ENCODE measurements around the gene ABR.
A peak's percentile ranks its signal among the peaks of the same experiment; 100 is the strongest.
"Not testable (repeated sequence)": the region's sequence is repeated elsewhere in the genome, so short reads cannot be mapped to it uniquely, and the experiment has no call there.

The ABR gene

DNA sequence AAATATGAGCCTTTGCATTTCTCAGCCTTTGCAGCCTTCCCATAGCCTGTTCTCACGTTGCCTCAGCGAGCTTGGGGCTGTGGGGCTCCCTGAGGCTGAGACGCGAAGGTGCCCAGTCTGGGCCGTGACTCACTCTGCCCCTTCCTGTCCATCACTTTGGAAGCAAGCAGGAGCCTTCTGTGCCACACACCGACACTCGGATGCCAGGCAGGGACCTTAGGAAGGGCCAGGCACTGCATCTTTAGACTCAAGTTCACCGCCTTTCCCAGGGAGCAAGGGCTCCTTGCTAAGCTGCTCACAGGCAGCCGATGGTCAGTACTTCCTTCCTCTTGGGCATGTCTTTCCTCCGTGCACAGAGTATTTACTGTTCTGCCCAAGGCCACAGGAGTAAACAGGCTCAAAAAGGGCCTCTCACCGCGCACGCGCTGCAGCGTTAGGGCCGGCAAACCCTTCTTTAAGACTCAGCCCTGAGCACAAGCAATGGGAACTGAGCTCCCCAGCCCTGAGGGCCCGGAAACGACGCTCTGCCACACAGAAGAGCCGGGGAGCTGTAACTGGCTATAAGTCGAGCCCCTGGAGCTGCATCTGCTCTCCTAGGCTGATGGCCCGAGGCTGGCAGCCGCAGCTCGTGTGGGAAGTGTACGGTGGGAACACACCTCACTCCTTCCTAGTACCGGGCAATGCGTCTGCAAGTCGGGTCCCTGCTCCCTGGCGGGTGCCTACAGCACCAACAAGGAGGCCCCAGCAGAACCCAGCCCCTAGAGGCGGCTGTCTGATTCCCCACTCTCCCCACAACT lies 175.6 kb downstream of the ABR start:
- DNase-seq, result no peak

DNA sequence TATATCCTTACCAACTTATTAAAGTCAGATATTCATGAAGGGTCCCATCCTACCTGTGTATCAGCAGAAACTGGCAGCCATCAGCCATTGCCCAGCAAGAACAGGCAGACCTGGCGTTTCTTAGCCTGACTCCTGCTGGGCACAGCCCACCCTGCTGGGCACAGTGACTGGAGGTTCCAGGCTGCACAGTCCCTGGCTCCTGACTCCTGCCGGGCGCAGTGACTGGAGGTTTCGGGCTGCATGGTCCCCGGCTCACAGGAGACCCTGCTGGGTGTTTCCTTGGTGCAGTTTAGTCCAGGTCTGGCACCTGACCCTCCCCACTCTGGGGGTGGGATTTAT lies 176.2 kb downstream of the ABR start:
- no peak for DNase-seq

DNA sequence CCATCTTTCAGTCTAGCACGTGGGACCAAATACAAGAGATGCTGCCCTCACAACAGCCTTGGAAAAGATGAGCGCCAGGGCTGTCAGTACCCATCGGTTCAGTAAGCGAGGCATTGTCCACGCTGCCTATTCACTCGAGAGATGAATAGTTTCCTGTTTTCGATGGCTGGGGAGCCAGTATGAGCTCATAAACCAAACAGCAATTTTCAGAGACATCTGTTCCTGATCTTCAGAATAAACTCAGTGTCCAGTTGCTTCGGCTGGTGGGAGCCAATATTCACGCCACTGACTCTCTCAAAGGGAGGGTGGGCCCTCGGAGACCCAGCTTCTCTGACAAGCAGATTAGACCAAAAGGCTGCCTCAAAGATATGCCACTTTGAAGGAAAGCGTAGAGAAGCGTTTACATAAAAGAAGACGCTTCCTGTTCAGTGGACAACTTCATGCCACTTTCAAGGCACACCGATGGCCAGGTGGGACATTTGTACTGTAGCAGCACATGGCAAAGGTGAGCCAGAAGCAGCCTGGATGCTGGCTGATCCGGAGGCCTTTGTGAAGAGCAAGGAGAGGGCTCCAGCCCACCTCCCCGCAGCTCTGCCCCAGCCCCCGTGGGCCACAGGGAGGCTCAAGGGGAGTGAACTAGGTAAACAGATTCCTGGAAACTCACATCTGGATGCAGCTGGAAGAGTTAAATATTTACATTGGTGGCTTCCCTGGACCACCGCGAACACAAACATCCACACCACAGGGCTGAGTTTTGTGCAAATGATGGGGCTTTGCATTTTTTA lies 176.8 kb downstream of the ABR start:
- DNase-seq, result no peak

- DNase-seq, result no peak
These were observed 177.4 kb downstream of the ABR start for GRCh38 chr17:1002412-1002753.

DNA sequence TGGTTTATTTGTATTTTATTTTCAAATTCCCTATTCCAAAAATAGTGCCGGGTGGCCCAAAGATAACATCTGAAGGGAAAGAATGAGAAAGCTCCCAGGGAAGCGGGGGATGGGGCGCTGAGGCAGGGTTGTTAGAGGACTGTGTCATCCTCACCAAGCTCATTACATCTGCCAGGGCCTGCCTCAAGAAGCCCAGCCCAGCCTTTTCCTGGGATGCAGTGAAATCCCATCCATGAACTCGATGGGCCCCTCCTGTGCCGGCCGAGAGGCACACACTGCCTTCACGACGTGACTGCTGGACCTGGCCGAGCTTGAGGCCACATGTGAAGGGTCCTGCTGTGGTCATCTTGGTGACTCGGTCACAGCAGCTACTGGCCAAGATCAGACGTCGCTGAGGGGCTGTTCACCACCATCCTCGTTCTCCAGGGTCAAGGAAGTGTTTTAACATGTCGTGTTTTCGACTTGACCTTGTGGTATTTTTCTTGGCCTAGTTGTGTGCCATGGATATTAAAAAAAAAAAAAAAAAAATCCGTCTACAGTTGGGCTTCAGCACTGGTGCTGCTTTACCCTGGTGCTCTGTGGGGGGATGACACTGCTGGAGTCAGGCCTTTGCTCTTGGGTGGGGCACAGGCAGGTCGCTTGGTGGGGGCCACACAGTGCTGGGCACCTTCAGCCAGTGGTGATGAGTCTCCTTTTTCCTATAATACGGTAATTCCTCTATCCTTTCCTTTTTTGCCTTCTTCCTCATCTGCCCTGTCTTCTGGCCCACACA lies 178.0 kb downstream of the ABR start:
- no peak for DNase-seq

- DNase-seq, result no peak
These were observed 179.0 kb downstream of the ABR start for GRCh38 chr17:1000597-1001461.

DNA sequence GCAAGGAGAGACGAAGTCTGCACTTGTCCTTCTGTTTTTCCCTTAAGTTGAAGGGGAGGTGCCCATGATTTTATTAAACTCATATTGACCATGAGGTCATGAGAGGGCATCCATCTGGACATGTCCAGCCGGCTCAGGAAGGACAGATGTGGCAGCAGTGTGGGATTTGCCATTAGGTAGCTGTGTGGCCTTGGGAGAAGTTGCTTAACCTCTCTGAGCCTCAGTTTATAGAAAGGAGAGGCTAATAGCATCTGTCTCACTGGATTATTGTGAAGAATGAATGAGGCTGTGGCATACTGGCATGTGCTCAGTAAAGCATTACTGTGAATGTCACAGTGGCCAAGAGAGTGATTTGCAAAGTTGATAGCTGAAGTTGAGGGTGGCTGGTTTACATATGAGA lies 181.7 kb downstream of the ABR start:
- no peak for DNase-seq

GRCh38 chr17:996554-997344 lies 183.0 kb downstream of the ABR start, which contains the start of gene TIMM22:
Gene TIMM22, plus strand, starts transcription at chr17:997129. Its CDS starts 14 bp downstream, at chr17:997143.
- peak; percentile 88 to 91 for DNase-seq

DNA sequence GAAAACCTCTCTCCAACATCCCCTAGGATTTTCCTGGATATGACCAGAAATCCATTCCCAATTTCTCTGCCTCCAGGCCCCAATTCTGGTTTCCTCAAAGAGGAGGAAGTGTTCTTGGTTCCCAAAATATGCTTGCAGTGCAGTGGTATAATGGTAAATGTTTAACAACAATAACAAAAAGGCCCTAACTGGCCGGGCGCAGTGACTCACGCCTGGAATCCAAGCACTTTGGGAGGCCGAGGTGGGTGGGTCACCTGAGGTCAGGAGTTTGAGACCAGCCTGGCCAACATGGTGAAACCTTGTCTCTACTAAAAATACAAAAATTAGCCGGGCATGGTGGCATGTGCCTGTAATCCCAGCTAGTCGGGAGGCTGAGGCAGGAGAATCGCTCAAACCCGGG lies 184.5 kb downstream of the ABR start:
- not testable (repeated sequence) for DNase-seq

GRCh38 chr17:992933-993332 lies 186.8 kb downstream of the ABR start:
- DNase-seq, result no peak

GRCh38 chr17:988561-988960 lies 191.2 kb downstream of the ABR start:
- no peak for DNase-seq

GRCh38 chr17:987931-988330 lies 191.8 kb downstream of the ABR start:
- DNase-seq, result no peak

GRCh38 chr17:986322-986929 lies 193.4 kb downstream of the ABR start:
- no peak for DNase-seq

GRCh38 chr17:983921-984320 lies 195.9 kb downstream of the ABR start:
- no peak for DNase-seq

GRCh38 chr17:981292-981658 lies 198.5 kb downstream of the ABR start:
- no peak for DNase-seq

DNA sequence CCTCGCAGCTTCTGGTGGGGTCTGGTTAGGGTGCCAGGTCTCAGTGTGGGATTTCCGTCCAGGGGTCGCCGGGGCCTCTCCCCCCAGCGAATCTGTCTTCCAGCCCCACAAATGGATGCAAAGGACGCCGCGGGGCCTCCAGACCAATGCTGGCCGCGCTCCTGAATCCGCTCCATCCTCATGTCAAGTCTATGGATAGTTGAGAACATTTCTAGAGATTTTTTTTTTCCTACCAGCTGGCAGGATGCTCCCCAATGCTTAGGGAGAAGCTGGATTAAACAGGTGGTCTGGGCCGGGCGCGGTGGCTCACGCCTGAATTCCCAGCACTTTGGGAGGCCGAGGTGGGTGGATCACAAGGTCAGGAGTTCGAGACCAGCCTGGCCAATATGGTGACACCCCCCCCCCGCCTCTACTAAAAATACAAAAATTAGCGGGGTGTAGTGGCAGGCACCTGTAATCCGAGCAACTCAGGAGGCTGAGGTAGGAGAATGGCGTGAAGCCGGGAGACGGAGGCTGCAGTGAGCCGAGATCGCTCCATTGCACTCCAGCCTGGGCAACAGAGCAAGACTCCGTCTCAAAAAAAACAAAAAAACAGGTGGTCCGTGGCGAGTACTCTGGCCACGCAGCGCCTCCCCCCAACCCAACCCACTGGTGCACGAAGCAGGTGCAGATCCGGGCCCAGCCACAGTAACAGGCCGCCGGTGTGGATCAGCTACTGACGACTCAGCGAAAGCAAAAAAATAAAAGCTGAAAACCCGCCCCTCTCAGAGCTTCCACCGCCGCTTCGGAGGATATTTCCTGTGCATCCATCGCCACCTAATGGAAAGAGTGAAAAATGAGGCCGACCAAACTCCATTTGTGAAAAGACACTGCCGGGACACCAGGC lies 199.1 kb downstream of the ABR start:
- peak; percentile 62 to 77 for DNase-seq

DNA sequence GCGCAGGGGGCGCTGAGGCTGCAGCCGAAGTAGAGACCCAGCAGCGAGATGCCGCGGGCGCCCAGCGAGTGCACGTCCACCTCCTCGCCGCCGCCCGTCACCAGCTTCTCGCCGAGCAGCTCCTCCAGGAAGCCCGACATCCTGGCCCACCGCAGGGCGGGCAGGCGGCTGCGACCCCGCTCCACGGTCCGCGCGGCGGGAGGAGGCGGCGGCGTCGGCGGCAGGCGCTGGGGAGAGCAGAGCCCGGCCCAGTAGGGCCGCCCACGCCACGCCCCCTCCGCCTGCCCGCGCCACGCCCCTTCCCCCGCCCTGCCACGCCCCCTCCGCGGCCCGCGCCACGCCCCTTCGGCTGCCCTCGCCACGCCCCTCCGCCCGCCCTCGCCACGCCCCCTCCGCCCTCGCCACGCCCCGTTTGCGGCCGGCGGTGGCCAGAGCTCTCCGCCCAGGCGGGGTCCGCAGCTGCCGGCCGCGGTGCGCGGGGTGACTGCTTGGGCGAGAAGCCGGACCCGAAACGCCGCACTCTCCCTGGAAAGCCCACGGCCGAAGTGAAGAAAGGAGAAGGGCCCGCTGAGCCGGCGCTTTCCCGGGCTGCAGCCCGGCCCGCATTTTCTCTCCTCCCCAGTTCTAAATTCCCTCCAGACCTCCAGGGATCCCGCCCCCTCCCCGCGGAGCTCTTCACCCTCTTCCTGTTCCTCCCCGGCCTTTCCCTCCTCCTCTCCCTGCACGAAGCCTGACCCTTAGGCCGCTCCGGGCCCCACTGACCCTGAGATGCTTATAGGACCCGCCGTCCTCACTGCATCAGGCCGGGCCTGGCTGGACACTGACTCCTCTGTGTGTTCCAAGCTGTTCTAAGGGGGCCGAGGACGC lies 200.0 kb downstream of the ABR start, which contains the start of gene NXN:
Gene NXN (minus strand): TSS at position 238 of the 867 bp plus-strand sequence.
- DNase-seq, result peak; percentile 81 to 95

DNA sequence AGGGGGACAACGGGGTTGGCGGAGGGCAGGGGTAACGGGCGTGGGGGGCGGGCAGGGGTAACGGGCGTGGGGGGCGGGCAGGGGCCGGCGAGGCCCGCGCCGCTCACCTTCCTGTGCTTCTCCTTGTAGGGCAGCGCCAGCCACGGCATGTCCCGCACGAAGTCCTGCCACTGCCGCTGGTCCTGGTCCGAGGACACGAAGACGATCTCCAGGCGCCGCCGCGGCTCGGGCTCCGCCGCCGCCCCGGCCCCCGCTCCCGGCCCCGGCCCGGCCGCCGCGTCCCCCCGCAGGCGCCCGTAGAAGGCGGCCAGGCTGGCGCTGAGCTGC lies 200.6 kb downstream of the ABR start:
- DNase-seq, result no peak
